CD4-positive, alpha-beta T cell treated with Interleukin-10 for 1 hour (primary cell): ENCODE measurements around the gene NPM1.
"Not testable (repeated sequence)": the region's sequence is repeated elsewhere in the genome, so short reads cannot be mapped to it uniquely, and the experiment has no call there.

Experiments
- DNase-seq: peaks from one replicate; pipeline ENCODE4 v3.0.0-alpha.2; 2020

The NPM1 gene

GRCh38 chr5:171387345-171387969 lies at the start of gene NPM1:
Gene NPM1, plus strand, starts transcription at chr5:171387849. Its CDS starts 100 bp downstream, at chr5:171387949.
- peak; percentile 98 for DNase-seq

GRCh38 chr5:171340042-171340441 lies 47.6 kb upstream of the NPM1 start:
- no peak for DNase-seq

- no peak for DNase-seq
These were observed 47.2 kb upstream of the NPM1 start for GRCh38 chr5:171340491-171340890.

- DNase-seq = peak; percentile 42
These were observed 45.1 kb upstream of the NPM1 start for GRCh38 chr5:171342362-171343111.

- no peak for DNase-seq
These were observed 42.6 kb upstream of the NPM1 start for GRCh38 chr5:171344936-171345608.

- no peak for DNase-seq
These were observed 36.0 kb upstream of the NPM1 start for GRCh38 chr5:171351536-171352073.

- DNase-seq = peak; percentile 42
These were observed 32.3 kb upstream of the NPM1 start for GRCh38 chr5:171355302-171355724.

GRCh38 chr5:171357843-171358242 lies 29.8 kb upstream of the NPM1 start:
- DNase-seq = no peak

GRCh38 chr5:171361151-171361550 lies 26.5 kb upstream of the NPM1 start:
- not testable (repeated sequence) for DNase-seq

- DNase-seq = not testable (repeated sequence)
These were observed 24.4 kb upstream of the NPM1 start for GRCh38 chr5:171363249-171363648.

GRCh38 chr5:171363846-171364245 lies 23.8 kb upstream of the NPM1 start:
- DNase-seq = no peak

GRCh38 chr5:171365351-171365750 lies 22.3 kb upstream of the NPM1 start:
- no peak for DNase-seq

GRCh38 chr5:171366645-171367044 lies 21.0 kb upstream of the NPM1 start:
- DNase-seq = no peak

GRCh38 chr5:171367424-171368370 lies 20.0 kb upstream of the NPM1 start:
- DNase-seq = no peak

- DNase-seq = no peak
These were observed 18.6 kb upstream of the NPM1 start for GRCh38 chr5:171369056-171369455.

GRCh38 chr5:171369898-171370297 lies 17.8 kb upstream of the NPM1 start:
- DNase-seq = no peak

- not testable (repeated sequence) for DNase-seq
These were observed 16.8 kb upstream of the NPM1 start for GRCh38 chr5:171370881-171371280.

- no peak for DNase-seq
These were observed 16.3 kb upstream of the NPM1 start for GRCh38 chr5:171371326-171371725.

GRCh38 chr5:171379961-171380360 lies 7.7 kb upstream of the NPM1 start:
- no peak for DNase-seq

- not testable (repeated sequence) for DNase-seq
These were observed 3.2 kb upstream of the NPM1 start for GRCh38 chr5:171384416-171384815.

GRCh38 chr5:171384999-171385398 lies 2.6 kb upstream of the NPM1 start:
- not testable (repeated sequence) for DNase-seq

GRCh38 chr5:171386006-171386671 lies 1.5 kb upstream of the NPM1 start:
- DNase-seq = no peak
